GM21737 (cell line): ENCODE data around the gene KCNAB2.
A peak's percentile ranks its signal among the peaks of the same experiment; 100 is the strongest.
"Not testable (repeated sequence)": the region's sequence is repeated elsewhere in the genome, so short reads cannot be mapped to it uniquely, and the experiment has no call there.

Experiments used
- ATAC-seq: cut with Tn5 transposase; IDR thresholded peaks from one replicate; pipeline ENCODE4 v1.9.1; 2021; ENCODE audit warnings: mild to moderate bottlenecking, moderate library complexity; ENCODE audit not compliant: unreplicated experiment

The KCNAB2 gene

DNA sequence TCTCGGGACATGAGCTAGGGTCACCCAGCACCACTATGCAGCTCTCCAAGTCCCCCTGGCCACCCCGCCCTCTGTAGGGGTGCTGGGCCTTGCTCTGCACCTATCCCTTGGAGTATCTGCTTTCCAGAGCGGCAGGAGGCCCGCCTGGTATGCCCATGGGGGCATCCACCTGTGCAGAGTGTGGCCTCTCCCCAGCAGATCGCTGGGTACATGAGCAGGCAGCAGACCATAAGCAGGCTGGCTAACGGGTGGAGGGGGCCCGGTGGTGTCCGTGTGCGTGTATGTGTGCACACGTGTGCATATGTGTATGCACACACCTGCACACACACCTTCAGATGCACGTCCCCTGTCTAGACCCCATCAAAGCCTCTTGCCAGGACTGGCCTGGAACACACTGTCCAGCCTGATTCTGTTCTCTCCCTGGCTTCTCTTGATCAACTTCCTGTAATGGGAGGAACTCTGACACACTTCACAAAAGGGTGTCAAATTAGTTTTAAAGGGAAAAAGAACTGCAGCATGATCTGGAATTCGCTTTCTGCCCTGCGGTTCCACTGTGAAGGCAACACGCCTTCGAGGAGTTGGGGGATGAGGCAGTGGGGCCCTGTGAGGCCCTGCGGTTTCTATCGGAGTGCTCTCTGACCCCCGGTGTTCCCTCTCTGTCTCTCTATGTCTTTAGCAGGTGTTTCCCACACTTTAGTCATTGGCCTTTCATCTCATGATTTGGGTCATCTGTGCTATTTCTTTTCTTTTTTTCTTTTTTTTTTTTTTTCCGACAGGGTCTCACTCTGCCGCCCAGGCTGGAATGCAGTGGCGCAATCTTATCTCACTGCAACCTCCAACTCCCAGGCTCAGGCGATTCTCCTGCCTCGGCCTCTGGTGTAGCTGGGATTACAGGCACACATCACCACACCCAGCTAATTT lies 36.3 kb upstream of the KCNAB2 start:
- ATAC-seq: no peak

DNA sequence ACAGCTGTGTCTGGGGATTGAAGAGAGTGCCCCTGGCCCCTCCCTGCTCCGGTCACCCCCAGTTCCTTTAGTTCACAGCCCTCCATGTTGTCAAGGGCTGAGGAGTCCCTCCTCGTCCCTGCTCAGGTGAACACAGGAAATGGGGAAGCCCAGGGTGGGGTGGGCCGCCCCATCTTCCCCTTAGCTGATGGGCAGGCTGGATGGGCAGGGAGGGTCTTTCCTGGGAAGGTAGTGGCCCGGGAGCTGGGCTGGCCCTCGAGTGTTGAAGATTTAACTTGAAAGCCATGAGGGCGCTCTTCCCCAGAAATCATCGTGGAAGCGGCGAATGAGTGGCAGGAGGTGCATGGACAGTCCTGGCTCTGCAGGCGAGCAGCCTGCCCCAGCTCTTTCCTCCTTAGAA lies 35.1 kb upstream of the KCNAB2 start:
- no peak for ATAC-seq

DNA sequence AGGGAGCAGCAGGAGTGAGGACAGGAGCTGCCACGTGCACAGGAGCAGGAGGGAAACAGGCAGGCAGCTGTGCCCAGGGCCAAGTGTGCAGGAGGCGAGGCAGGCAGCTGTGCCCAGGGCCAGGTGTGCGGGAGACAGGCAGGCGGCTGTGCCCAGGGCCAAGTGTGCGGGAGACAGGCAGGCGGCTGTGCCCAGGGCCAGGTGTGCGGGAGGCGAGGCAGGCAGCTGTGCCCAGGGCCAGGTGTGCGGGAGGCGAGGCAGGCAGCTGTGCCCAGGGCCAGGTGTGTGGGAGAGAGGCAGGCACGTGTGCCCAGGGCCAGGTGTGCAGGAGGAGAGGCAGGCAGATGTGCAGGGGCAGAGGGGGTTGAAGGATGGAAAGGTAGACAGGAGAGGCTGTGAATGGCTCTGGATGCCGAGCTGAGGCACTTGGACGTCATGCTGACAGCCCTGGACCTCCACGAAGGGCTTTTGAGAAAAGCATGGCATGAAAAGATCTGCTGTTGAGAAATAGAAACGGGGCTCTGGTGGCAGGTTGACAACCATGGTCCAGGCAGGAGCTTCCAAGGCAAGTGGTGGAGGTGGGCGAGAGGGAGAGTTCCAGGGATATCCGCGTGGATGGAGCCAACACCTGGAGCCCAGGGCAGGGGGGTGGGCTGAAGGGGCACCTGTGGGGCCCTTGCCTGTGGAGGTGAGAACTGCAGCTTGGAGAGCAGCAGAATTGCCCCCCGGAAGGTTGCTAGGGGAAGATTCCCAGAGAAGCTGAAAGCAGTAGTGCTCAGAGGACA lies 34.3 kb upstream of the KCNAB2 start:
- no peak for ATAC-seq

DNA sequence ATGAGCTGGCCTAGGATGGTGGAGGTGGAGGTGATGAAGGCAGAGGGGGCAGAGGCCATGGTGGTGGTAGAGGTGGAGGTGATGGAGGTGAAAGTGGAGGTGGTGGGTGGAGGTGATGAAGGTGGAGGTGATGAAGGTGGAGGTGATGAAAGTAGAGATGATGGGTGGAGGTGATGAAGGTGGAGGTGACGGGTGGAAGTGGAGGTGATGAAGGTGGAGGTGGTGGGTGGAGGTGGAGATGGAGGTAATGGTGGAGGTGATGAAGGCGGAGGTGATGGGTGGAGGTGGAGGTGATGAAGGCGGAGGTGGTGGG lies 33.8 kb upstream of the KCNAB2 start:
- ATAC-seq: no peak

DNA sequence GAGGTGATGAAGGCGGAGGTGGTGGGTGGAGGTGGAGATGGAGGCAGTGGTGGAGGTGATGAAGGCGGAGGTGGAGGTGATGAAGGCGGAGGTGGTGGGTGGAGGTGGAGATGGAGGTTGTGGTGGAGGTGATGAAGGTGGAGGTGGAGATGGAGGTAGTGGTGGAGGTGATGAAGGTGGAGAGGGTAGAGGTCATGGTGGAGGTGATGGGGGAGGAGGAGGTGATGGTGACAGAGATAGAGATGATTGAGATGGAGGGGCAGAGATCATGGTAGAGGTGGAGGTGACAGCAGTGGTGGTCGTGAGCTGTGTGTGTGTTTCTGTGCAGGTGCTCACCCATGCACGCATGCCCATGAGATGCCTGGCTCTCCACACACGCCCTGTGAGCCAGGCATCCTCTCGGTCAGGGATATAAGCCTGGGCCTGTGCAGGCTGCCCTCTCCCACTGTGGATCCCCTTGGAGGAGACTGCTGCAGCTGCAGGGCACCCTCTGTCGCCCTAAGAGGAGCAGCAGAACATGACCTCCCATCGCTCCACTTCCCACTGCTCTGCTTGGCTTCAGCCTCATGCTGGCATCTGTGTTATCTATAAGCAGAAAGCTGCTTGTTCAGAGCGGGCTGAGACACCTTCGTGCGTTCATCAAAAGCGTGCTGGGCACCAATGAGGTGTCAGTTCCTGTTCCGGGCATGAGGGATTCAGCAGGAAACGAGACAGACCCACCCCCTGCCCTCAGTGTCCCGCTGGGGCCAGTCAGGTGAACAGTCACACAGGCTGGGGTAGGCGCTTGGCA lies 33.0 kb upstream of the KCNAB2 start:
- no peak for ATAC-seq

DNA sequence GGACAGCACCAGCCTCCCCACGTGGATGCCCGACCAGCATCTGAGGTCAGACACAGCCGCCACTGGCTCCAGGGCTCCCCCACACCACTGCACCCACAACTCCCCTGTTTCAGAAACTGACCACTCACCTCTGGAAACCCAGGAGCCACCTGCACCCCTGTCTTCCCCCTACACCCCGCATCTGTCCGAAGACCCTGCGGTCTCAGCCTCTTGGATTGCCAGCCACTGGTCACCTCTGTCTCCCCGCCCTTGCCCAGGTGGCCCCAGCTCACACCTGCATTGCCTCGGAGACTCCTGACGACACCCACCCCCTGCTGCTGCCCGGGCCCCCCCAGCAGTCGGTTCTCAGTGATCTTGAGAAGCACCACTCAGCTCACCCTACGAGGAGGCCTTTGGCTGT lies 32.2 kb upstream of the KCNAB2 start:
- ATAC-seq: no peak

DNA sequence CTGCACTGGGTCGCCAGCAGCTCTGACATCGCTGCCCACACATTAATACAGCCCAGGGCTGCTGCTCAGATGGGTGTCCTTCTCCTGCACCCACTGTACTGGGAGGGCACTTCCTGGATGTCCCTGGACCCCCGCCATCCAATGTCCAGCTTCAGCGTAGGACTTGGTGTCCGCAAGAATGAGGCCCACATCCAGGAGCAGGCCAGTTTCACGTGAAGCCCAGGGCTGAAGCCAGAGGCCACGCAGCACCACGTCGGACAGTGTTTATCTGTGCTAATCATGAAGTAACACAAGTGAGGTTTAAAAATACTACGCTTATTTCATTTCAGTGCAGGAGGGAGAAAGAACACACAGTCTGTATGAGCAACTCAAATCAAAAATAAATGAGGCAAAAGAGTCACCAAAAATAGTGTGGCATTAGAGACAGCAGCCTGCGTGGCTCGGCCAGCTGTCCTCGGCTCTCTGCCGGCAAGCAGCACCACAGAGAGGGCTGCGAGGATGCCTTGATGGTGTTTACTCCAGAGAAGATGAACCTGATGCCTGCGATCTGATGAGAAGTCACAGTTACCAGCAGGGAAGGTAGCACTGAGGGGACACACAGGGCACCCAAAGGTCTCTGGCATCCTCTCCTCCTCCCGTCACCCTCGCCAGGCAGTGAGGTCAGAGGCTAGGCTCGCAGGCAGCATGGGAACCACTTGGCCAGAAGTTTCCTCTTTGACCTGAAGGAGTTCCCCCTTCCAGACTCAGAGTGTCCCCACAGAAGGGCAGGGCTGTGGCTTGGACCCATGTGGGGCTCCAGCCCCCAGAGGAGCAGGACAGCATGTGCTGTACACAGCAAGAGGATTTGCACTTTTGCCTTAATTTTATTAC lies 31.3 kb upstream of the KCNAB2 start:
- ATAC-seq: no peak

DNA sequence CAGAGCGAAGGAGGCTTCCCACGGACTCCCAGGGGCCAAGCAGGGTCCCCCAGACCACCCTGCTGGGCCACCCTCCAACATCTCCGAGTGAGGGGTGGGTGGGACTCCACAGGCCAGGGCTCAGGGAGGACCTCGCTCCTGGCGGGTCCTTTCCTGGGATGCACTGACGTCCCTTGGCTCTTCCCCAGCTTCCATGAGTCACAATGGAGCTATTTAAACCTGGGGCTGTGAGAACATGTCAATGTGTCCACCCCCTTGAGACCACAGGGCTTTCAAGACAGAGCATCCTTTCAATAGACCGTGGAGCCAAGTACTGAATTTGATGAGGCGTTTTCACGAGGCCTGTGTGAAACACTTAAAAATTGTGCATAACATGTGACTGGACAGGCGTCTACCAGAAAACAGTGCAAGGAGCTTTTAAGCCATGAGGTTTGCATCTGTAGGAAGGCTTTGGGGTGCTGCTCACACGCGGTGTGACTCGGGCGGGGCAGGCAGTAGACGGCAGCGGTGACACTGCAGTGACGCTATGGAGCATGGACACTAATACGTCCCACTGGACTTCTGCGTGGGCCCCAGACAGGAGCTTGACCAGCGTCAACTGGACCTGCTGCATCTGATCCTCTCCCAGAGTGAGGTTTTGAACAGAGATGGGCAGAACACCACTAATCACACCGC lies 29.4 kb upstream of the KCNAB2 start:
- ATAC-seq: no peak

DNA sequence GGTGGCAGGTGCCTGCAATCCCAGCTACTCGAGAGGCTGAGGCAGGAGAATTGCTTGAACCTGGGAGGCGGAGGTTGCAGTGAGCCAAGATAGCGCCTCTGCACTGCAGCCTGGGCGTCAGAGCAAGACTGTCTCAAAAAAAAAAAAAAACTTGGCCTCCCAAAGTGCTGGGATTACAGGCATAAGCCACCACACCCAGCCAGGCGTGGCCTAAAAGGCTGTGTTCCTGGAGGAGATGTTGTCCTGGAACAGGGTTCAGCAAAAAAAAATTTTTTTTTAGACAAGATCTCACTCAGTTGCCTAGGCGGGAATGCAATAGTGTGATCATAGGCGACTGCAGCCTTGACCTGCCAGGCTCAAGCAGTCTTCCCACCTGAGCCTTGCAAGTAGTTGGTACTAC lies 28.0 kb upstream of the KCNAB2 start:
- ATAC-seq: not testable (repeated sequence)

DNA sequence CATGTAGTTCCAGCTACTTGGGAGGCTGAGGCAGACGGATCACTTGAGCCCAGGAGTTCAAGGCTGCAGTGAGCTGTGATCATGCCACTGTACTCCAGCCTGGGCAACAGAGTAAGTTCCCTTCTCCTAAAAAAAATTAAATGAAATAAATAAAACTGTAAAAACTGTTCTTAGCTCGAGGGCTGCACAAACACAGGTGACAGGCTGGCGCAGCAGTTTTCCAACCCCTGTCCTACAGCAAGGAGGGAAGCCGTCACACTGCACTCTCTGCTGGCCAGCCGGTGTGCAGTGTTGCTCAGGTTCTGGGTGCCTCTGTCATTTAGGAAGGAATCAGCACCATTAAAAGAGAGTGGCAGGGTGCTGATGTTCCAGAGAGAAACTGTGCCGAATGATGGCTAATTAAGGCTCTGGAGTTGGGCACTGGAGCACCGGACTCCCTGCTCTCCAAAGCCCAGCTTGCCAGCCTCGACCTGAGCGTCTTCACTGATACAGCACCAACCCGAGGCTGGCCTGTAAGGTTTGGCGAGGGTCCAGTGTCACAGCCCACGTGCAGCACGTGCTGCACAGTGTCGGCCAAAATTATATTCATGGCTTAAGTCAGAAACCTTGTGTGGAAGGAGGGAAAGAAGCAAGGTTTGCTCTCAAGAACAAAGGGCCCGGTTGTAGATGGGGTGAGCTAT lies 26.4 kb upstream of the KCNAB2 start:
- no peak for ATAC-seq

DNA sequence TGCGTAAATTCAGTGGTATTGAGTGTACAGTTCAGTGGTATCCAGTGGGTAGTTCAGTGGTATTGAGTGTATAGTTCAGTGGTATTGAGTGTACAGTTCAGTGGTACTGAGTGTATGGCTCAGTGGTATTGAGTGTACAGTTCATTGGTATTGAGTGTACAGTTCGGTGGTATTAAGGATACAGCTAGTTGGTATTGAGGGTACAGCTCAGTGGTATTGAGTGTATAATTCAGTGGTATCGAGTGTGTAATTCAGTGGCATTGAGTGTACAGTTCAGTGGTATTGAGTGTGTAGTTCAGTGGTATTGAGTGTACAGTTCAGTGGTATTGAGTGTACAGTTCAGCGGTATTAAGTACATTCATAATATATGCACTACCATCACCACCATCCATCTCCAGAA lies 23.5 kb upstream of the KCNAB2 start:
- ATAC-seq: no peak

DNA sequence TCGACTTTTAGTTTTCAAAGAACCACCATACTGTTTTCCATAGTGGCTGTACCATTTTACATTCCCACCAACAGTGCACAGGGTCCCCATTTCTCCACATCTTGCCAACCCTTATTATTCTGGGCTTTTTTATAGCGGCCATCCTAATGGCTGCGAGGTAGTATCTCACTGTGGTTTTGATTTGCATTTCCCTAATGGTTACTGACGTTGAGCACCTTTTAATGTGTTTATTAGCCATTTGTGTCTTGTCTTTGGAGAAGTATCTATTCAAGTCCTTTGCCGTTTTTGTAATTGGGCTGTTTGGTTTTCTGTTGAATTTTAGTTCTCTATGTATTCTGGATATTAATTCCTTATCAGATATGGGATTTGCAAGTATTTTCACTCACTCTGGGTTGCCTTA lies 22.3 kb upstream of the KCNAB2 start:
- ATAC-seq: no peak

DNA sequence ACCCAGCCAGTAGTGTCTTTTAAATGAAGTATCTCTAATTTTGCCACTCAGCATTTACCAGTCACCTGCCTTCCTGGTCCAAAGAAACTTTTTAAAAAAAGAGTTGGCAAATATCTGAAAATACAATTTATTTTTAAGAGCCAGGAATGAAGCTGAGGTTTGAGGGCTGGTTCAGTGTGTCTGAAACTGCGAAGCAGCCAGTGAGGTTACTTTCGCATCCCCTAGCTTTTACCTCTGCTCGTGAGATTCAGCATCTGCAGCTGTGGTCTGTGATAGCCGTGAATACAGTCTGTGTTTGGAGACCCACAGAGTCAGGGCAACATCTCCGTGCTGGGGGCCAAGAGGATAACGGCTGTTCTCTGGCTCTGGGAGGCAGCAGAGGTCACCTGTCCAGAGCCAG lies 21.3 kb upstream of the KCNAB2 start:
- ATAC-seq: no peak

DNA sequence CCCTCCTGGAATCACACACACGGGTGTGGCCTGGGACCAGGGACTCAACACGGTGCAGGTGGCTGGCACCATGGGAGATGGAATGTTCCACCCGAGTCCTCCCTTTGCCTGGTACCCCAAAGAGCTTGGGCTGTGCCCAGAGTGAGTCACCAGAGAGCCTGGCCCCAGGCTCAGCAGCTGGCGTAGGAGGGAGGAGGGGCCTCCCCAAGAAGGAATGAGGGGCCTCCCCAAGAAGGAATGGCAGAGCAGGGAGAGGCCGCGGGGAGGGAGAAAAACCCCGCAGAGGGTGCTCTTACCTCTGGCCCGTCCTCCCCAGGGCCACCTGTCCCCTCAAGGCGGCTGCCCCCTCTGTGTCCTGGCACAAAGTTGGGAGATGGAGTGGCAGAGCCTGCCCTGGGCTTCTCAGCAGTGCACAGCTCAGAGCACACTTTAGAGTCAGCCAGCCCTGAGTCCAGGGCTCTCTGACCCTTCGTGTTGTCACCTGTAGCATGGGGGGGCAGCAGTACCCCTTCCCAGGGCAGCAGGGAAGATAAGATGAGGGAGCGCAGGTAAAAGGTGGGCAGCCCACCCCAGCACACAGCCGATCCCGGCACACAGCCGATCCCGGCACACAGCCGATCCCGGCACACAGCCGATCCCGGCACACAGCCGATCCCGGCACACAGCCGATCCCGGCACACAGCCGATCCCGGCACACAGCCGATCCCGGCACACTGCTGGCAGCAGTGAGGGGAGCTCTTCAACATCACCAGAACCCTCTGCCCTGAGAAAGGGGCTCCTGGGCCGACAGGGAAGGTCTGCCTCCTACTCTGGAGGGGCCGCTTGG lies 20.2 kb upstream of the KCNAB2 start:
- ATAC-seq: no peak

DNA sequence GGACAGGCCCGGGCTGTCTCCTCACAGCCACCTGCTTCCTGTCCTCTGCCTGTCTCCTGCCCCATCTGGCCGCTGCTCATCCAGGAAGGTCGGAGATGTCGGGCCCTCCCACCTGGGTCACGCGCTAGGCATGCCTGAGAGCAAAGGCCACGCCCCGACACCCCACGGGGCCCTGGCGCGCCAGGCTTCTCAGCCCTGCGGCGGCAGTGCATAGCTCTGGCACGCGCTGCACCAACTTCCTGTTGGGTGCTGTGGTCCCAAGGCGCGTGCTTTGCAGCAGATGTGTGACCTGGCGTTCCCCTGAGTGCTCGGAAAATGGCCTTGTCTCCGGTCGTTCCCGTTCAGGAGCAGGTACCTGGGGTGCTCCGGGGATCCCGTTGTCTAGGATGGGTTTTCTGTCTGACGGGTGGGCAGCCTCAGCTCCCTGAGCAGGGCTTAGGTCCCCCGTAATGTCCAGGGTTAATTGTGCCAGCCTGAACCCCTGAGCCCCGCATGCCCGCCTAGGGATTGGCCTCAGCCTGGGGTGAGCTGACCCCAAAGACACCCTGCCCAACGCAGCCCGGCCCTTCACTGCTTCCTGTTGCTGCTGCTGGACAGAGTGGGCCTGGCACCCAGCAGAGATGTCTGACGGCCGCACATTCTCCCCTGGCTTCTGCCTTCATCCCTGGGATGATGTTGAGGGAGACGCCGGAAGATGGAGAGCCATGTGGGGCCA lies 19.4 kb upstream of the KCNAB2 start:
- ATAC-seq: peak; percentile 85

DNA sequence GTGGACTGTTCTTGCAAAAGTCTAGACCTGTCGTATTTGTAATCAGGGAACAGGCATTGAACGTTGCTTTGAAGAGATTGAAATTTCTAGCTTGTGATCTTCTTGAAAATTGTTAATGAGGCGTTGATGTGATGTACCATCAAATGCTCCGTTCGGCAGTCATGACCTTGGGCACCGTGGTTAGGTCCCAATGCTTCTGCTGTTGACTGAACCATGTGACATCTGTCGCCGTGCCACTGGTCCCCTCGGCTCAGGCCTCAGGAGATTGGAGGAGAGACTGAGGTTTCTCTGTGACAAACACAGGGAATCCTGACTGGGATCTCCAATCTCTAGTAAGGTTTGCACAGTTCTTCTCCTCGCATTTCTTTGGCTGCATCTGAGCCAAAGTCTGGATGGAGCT lies 18.1 kb upstream of the KCNAB2 start:
- no peak for ATAC-seq

DNA sequence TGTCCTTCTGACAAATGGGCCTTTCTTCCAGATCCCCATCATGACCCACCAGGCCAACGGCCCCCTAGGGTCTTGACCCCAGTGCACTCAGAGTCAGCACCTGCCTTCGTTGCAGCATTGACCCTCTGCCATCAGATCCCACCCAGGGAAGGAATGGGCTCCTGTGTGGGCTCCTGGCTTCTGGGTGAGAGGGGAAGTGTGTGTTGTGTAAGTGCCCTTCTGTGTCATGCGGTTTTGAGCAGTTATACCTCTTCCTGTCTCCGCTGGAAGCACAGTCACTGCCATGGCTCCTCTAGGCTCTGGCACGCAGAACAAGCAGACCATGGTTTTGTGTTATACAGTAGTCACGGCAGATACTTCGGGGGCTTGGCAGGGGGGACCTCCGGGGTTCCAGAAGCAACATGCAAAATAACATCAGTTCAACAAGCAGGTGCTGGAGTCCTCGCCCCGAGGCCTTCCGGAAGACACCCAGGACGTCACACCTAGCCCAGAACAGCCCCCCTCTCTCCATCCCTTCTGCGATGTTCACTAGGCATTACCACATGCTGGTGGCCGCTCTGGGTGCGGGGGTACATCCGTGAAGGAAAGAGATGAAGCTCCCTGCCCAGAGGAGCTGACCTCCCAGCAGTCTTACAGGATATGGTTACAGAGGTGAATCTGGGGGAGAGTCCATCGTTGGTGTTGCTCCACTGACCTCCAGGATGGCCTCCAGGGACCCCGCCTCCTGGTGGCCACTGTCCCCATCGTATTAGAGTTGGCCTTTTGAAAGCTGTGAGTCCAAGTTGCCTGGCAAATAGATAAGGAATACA lies 17.4 kb upstream of the KCNAB2 start:
- ATAC-seq: no peak
